ENCODE results near the gene ZNF81.
"Not testable (repeated sequence)": the region's sequence is repeated elsewhere in the genome, so short reads cannot be mapped to it uniquely, and the experiment has no call there.

Gene ZNF81

DNA sequence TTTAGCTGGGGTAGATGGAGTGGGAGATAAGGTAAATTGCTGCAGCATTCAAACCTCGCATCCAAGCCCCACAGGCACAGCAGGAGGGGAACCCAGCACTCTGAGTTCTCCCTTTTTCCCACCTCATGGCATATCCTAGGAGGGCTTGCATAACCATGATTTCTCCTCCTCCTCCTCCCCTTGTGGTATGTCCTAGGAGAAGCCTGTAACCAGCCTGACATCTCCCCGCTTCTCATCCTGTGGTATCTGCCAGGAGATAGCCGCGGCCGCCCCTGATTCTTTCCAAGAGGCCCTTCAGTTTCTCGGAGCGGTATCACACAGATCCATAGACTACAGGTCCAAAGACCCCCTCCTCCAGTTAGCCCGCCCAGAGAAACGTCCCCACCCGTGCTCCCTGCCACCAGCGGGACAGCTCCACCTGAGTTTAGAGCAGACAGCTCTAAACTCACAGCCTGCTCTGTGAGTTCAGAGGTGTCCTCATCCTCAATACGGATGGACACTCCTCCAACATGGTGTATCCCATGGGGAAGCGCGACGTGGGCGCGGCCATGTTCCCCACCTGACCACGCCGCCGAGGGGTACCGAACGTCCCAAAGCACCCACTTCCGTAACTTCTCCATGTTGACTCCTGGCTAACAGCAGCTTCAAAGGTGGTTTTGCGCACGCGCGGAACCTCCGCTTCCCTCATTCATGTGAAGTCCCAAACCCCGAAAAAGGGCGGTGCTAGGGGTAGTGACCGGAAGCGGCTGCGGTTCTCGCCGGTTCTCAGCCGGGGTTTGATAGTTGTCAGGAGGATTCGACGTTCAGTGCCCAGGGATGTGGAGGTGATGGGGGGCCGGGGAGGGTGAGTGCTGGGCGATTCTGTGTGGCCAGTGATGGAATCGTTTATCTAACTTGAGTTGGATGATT lies at the start of gene ZNF81:
ZNF81 (plus strand) TSS at position 739 of the 909 bp plus-strand sequence. CDS start 9,366 bp downstream, outside the sequence.
- peak; percentile 78 to 85 for DNase-seq (ENCODE audit: low read depth in 2 of 2)

DNA sequence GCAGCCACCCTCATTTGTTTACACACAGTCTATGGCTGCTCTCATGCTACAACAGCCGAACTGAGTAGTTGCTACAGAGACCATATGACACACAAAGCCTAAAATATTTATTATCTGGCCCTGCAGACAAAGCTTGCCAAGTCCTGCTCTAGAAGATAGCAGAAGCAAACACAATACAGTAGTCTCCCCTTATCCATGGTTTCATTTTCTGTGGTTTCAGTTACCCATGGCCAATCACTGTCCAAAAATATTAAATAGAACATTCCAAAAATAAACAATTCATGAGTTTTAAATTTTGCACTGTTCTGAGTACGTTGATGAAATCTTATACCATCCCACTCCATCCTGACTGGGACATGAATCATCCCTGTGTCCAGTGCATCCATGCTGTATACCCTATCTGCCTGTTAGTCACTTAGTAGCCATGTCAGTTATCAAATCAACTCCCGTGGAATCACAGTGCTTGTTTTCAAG lies 40.2 kb upstream of the ZNF81 start:
- DNase-seq (ENCODE audit: low read depth in 2 of 2) = no peak

GRCh38 chrX:47797084-47797483 lies 39.6 kb upstream of the ZNF81 start:
- no peak for DNase-seq (ENCODE audit: low read depth in 2 of 2)

GRCh38 chrX:47798861-47799260 lies 37.8 kb upstream of the ZNF81 start:
- DNase-seq (ENCODE audit: low read depth in 2 of 2) = no peak

GRCh38 chrX:47802589-47802988 lies 34.1 kb upstream of the ZNF81 start:
- no peak for DNase-seq (ENCODE audit: low read depth in 2 of 2)

DNA sequence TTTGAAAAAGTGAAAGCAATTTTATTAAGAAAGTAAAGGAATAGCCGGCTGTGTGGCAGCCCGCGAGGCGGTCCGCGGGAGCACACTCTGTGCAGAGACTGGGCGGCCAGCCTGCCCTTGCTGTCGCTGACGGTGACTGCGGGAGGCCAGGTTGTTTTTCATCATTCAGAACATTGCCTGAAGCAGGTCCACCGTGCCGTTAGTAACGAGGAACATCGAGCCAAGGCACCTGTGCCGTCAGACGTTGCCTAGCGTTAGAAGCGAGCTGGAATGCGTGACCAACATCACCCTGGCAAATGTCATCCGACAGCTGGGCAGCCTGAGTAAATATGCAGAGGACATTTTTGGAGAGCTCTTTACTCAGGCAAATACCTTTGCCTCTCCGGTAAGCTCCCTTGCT lies 33.6 kb upstream of the ZNF81 start:
- DNase-seq (ENCODE audit: low read depth in 2 of 2) = not testable (repeated sequence)

DNA sequence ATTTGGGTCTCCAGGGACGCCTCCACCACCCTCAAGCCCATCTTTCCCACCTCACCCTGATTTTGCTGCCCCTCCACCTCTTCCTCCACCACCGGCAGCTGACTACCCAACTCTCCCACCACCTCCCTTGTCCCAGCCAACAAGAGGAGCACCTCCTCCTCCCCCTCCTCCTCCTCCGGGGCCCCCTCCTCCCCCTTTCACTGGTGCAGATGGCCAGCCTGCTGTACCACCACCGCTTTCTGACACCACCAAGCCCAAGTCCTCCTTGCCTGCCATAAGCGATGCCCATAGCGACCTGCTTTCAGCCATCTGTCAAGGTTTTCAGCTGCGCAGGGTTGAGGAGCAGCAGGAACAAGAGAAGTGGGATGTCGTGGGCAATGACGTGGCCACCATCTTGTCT lies 32.4 kb upstream of the ZNF81 start:
- no peak for DNase-seq (ENCODE audit: low read depth in 2 of 2)

DNA sequence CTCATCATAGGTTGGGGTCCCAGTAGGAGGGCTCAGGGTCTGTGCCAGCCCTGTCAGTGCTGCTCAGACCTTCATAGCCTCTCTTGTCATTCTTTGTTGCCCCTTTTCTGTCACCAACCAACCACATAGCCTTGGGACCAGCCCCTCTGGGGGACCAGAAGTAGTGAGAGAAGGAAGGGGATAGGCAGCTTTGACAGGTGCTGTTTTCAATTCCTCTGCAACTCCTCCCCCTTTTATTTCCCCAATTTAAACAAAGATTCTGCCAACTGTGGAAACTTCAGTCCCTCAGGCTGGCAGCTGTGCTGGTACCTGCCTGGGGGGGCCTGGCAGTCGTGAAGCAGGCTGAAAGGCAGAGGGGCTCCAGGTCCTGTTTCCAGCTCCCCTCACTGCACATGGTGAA lies 30.9 kb upstream of the ZNF81 start:
- not testable (repeated sequence) for DNase-seq (ENCODE audit: low read depth in 2 of 2)

GRCh38 chrX:47806415-47807271 lies 30.1 kb upstream of the ZNF81 start:
- DNase-seq (ENCODE audit: low read depth in 2 of 2) = not testable (repeated sequence)

DNA sequence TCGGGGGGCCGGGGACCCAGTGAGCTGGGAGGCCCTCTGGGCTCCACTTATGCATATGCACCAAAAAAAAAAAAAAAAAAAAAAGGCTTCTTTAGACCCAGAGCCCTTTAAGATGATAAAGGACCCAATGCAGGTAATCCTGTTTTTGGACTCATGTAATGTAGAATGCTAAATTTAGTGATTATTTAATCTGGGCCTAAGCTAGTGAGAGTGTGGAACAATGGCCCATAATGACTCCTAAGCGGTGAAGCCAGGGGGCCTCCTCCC lies 29.5 kb upstream of the ZNF81 start:
- not testable (repeated sequence) for DNase-seq (ENCODE audit: low read depth in 2 of 2)

GRCh38 chrX:47807548-47807947 lies 29.2 kb upstream of the ZNF81 start:
- no peak for DNase-seq (ENCODE audit: low read depth in 2 of 2)

GRCh38 chrX:47808904-47809788 lies 27.6 kb upstream of the ZNF81 start:
- no peak for DNase-seq (ENCODE audit: low read depth in 2 of 2)

DNA sequence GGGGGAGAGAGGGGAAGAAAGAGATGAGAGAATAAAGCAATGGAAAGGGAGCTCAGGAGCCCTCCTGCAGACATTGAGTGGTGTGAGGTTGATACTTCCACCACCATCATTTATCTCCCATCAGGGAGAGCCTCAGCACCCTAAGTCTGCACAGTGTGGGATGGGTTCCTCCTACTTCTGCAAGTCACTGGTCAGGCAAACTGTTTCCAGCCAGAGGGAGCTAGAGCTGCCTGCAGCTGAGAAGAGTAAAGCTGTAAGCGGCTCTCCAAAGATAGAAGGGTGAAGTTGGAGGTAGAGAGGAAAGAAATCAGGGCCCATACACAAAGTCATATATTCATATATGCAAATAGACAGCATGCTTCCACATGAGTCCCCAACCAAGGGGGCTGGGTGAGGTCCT lies 21.9 kb upstream of the ZNF81 start:
- no peak for DNase-seq (ENCODE audit: low read depth in 2 of 2)

GRCh38 chrX:47815901-47816845 lies 20.5 kb upstream of the ZNF81 start:
- DNase-seq (ENCODE audit: low read depth in 2 of 2) = no peak

DNA sequence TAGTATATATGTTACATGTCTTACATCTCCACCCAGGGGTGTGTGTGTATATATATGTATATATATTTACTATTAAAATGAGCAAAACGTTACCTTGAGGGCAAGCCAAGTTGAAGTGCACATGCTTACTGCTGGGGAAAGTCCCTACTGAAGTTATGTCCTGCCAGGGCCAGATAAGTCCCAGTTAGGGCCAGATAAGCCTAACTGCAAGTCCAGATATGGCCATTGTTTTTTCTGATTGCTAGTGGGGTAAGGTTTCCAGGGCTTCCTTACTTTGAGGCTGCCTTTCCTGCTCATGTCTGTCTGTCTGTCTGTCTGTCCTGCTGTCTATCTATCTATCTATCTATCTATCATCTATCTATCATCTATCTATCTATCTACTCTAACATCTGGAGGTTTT lies 19.3 kb upstream of the ZNF81 start:
- DNase-seq (ENCODE audit: low read depth in 2 of 2) = no peak

DNA sequence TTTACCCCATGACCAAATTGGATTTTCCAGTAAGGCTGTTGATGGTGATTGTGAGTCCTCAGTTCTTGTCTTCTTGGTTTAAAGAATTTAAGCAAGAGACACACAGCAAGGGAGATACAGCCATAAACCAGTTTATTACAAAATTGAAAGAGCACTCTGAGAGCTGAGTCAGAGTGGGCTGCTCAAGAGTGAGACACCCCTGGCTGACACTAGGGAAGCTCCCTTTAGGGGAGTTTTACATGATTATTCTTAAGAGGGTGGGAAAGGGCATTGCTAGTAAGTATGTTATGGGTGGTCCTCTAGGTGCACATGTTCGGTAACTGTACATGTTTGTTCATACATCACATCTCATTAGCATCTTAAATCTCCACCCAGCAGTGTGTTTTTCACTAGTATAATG lies 18.8 kb upstream of the ZNF81 start:
- no peak for DNase-seq (ENCODE audit: low read depth in 2 of 2)

GRCh38 chrX:47828984-47829383 lies 7.7 kb upstream of the ZNF81 start:
- no peak for DNase-seq (ENCODE audit: low read depth in 2 of 2)

- DNase-seq (ENCODE audit: low read depth in 2 of 2) = peak; percentile 5 to 22
These were observed 4.9 kb upstream of the ZNF81 start for GRCh38 chrX:47831788-47832187.

- DNase-seq (ENCODE audit: low read depth in 2 of 2) = no peak
These were observed 1.7 kb downstream of the ZNF81 start for GRCh38 chrX:47838361-47838760.

GRCh38 chrX:47840111-47840510 lies 3.4 kb downstream of the ZNF81 start:
- DNase-seq (ENCODE audit: low read depth in 2 of 2) = no peak

GRCh38 chrX:47843363-47843762 lies 6.7 kb downstream of the ZNF81 start:
- no peak for DNase-seq (ENCODE audit: low read depth in 2 of 2)
